PC-3 (cell line): Measurements from ENCODE around the gene TMEM184A. TPM values are rescaled to one million over a fixed set of nuclear protein-coding genes. Genes with fewer than 3 reads are reported as not detected.
"Not testable (repeated sequence)": the region's sequence is repeated elsewhere in the genome, so short reads cannot be mapped to it uniquely, and the experiment has no call there.

Experiments
- ATAC-seq: fragments of 200-7000 bp; cut with Tn5 transposase; 2 replicates; pipeline ENCODE4 v1.9.1; 2020; ENCODE audit warnings: mild to moderate bottlenecking, moderate library complexity
- BruUV-seq: library from RNA; stranded (reverse); fragments of 400-500 nt; replicated peaks from 2 replicates; lab custom pipeline; 2021; lab: Mats Ljungman, UMichigan
- CTCF ChIA-PET: fragments of 300-600 bp; sonication (Branson Sonifier 250); formaldehyde crosslinking; loops from one replicate; lab custom pipeline; 2022; ENCODE audit warnings: antibody characterized with exemption; lab: Charles Lee
- POLR2A ChIA-PET: fragments of 300-600 bp; sonication (Branson Sonifier 250); formaldehyde crosslinking; loops from one replicate; lab custom pipeline; 2022; ENCODE audit warnings: antibody characterized with exemption; ENCODE audit not compliant: unreplicated experiment; lab: Charles Lee
- DNase-seq: peaks from one replicate; pipeline ENCODE4 v3.0.0-alpha.2; 2015
- H2AFZ ChIP-seq: fragments of 300-600 bp; sonication (generic); 2 replicates; pipeline ENCODE4 v1.6.0; 2016; ENCODE audit warnings: antibody characterized with exemption, low read length
- H3F3A ChIP-seq: fragments of 300-600 bp; sonication (generic); one replicate; pipeline ENCODE4 v1.6.0; 2017; ENCODE audit warnings: antibody characterized with exemption, low read length, control low read depth, mild to moderate bottlenecking; ENCODE audit not compliant: unreplicated experiment
- H3K27ac ChIP-seq: fragments of 300-600 bp; sonication (generic); 2 replicates; pipeline ENCODE4 v1.5.1; 2016; ENCODE audit warnings: mild to moderate bottlenecking, low read length
- H3K27me3 ChIP-seq: fragments of 300-600 bp; sonication (generic); 2 replicates; pipeline ENCODE4 v1.6.1; 2016; ENCODE audit warnings: low read length, mixed read lengths
- H3K36me3 ChIP-seq: fragments of 300-600 bp; sonication (generic); 2 replicates; pipeline ENCODE4 v1.6.1; 2016; ENCODE audit warnings: low read depth, mixed run types, low read length, mixed read lengths
- H3K4me1 ChIP-seq: fragments of 300-600 bp; sonication (generic); 2 replicates; pipeline ENCODE4 v1.5.1; 2016; ENCODE audit warnings: low read length; ENCODE audit not compliant: insufficient read depth
- H3K4me2 ChIP-seq: fragments of 300-600 bp; sonication (generic); 2 replicates; pipeline ENCODE4 v1.6.0; 2016; ENCODE audit warnings: low read length
- H3K4me3 ChIP-seq: fragments of 300-600 bp; sonication (generic); 2 replicates; pipeline ENCODE4 v1.5.1; 2016; ENCODE audit warnings: mild to moderate bottlenecking, low read length, mixed read lengths
- H3K79me2 ChIP-seq: fragments of 300-600 bp; sonication (generic); 2 replicates; pipeline ENCODE4 v1.6.1; 2017; ENCODE audit warnings: low read length, mixed read lengths
- H3K9ac ChIP-seq: fragments of 300-600 bp; sonication (generic); 2 replicates; pipeline ENCODE4 v1.6.0; 2016; ENCODE audit warnings: mild to moderate bottlenecking, low read length
- H3K9me2 ChIP-seq: fragments of 300-600 bp; sonication (generic); replicated peaks from 2 replicates; pipeline ENCODE4 v1.6.1; 2016; ENCODE audit warnings: mixed run types, low read length, mixed read lengths
- H3K9me3 ChIP-seq: fragments of 300-600 bp; sonication (generic); 2 replicates; pipeline ENCODE4 v1.6.1; 2016; ENCODE audit warnings: low read length, mixed read lengths
- H4K20me1 ChIP-seq: fragments of 300-600 bp; sonication (generic); 2 replicates; pipeline ENCODE4 v1.6.1; 2016; ENCODE audit warnings: low read length, mixed read lengths
- CTCF ChIP-seq: fragments of 300-600 bp; sonication (generic); conservative IDR thresholded peaks from 2 replicates; pipeline ENCODE4 v1.5.1; 2017; ENCODE audit warnings: antibody characterized with exemption, low read depth, mild to moderate bottlenecking, low read length
- EZH2 ChIP-seq: fragments of 300-600 bp; sonication (generic); IDR thresholded peaks from one replicate; pipeline ENCODE4 v1.6.1; 2017; ENCODE audit warnings: antibody characterized with exemption, mild to moderate bottlenecking, low read length; ENCODE audit not compliant: unreplicated experiment
- EZH2phosphoT487 ChIP-seq: fragments of 300-600 bp; sonication (generic); IDR thresholded peaks from 2 replicates; pipeline ENCODE4 v1.6.1; 2018; ENCODE audit warnings: mild to moderate bottlenecking, antibody characterized with exemption, low read length, borderline replicate concordance
- intact Hi-C: fragments of 100-400 bp; cut with micrococcal nuclease; formaldehyde crosslinking; loops from 2 replicates; pipeline ENCODE4 v1.9.0; 2023
- total RNA-seq: library from RNA; depleted of rRNA; stranded (reverse); fragments of >200 nt; gene quantifications from 2 replicates; pipeline ENCODE4 v1.2.3, GENCODE V29; 2014

The TMEM184A gene
- total RNA-seq, 1 experiment from 2014 or later, result 23.1 TPM

GRCh38 chr7:1584700-1585099, 28.7 kb upstream of the TMEM184A start:
- Histone ChIP-seq H3F3A (no peaks in the 10 kb centered on the region), H3K79me2 (no peaks in the 10 kb centered on the region), H2AFZ (no peak overlapping the region), H3K4me2 (no peak overlapping the region), H3K27ac (no peak overlapping the region), H3K9me3 (no peaks in the 10 kb centered on the region), H3K4me3 (no peak overlapping the region), H3K4me1 (no peaks in the 10 kb centered on the region), H3K36me3 (no peaks in the 10 kb centered on the region), H3K27me3 (peaks cover 8% of the 10 kb centered on the region; the same call in 1 of the 2 replicates), H3K9ac (no peak overlapping the region), H3K9me2 (no peaks in the 10 kb centered on the region), H4K20me1 (no peaks in the 10 kb centered on the region)
- TF ChIP-seq EZH2 (no peak), CTCF (no peak), EZH2phosphoT487 (no peak)
- ATAC-seq (no peak), DNase-seq (no peak)
- ChIA-PET POLR2A (interaction anchor here (0.6 kb wide), 1 partner anchor 357 kb away, joined by 3 read pairs; no protein-coding TSS in a partner anchor), CTCF (no interaction called here)
- BruUV-seq, result no TSS peak
- intact Hi-C loops, result no loop called here

- BruUV-seq, intact Hi-C loops: not testable (repeated sequence)
Measured at GRCh38 chr7:1583241-1583930, 27.4 kb upstream of the TMEM184A start.

GRCh38 chr7:1580422-1581030, 24.5 kb upstream of the TMEM184A start:
- H3K9ac ChIP-seq, result no peak overlapping the region
- H3K4me1 ChIP-seq, result no peaks in the 10 kb centered on the region
- TF ChIP-seq CTCF, result no peak
- no peak for TF ChIP-seq EZH2phosphoT487
- no peak for TF ChIP-seq EZH2
- no peak for DNase-seq
- ATAC-seq, result no peak
- no peaks in the 10 kb centered on the region for H3K27me3 ChIP-seq
- BruUV-seq, result no TSS peak
- no peaks in the 10 kb centered on the region for H3F3A ChIP-seq
- intact Hi-C loops, result no loop called here
- POLR2A ChIA-PET, result no interaction called here
- H2AFZ ChIP-seq, result no peak overlapping the region
- H3K9me3 ChIP-seq, result no peaks in the 10 kb centered on the region
- CTCF ChIA-PET, result no interaction called here
- no peaks in the 10 kb centered on the region for H3K36me3 ChIP-seq
- no peak overlapping the region for H3K4me2 ChIP-seq
- no peaks in the 10 kb centered on the region for H3K79me2 ChIP-seq
- H4K20me1 ChIP-seq, result no peaks in the 10 kb centered on the region
- H3K27ac ChIP-seq, result no peak overlapping the region
- no peaks in the 10 kb centered on the region for H3K9me2 ChIP-seq
- no peak overlapping the region for H3K4me3 ChIP-seq

More at GRCh38 chr7:1583241-1583930, 27.4 kb upstream of the TMEM184A start:
- H3K9me3 ChIP-seq, POLR2A ChIA-PET, H3K4me2 ChIP-seq, H3K27me3 ChIP-seq, H3K79me2 ChIP-seq, H3K4me1 ChIP-seq, H3K4me3 ChIP-seq, ATAC-seq, H3K27ac ChIP-seq, DNase-seq, CTCF ChIA-PET, H4K20me1 ChIP-seq, H3F3A ChIP-seq, H2AFZ ChIP-seq, H3K9ac ChIP-seq, H3K36me3 ChIP-seq, H3K9me2 ChIP-seq: not testable (repeated sequence)
